ENCODE results near the gene RPL3.

Gene RPL3

GRCh38 chr22:39364714-39365491, 45.5 kb upstream of the RPL3 start:
- DNase-seq (ENCODE audit: low read depth, low spot score), result no peak
- POLR2A ChIA-PET, result no interaction called here
- CTCF ChIA-PET, result interaction anchor here (0.7 to 3.1 kb wide), 6 partner anchors 10 to 191 kb away, joined by 3 to 9 read pairs (median 4); partner anchors contain the start of gene SYNGR1

GRCh38 chr22:39363751-39364515, 44.5 kb upstream of the RPL3 start:
- DNase-seq (ENCODE audit: low read depth, low spot score), result no peak
- POLR2A ChIA-PET, result interaction anchor here (0.6 kb wide), 1 partner anchor 36 kb away, joined by 3 read pairs; the partner anchor contains the start of gene TAB1

More at GRCh38 chr22:39364714-39365491, 45.5 kb upstream of the RPL3 start:
- TF ChIP-seq CTCF (IDR thresholded peaks at IDR 0.05; ENCODE audit: insufficient read depth, low read length, missing control alignments), result no peak
- H3K4me3 ChIP-seq (ENCODE audit: low read depth, low read length), result no peak overlapping the region

GRCh38 chr22:39362932-39363331, 43.5 kb upstream of the RPL3 start:
- no peak for DNase-seq (ENCODE audit: low read depth, low spot score)
- ChIA-PET CTCF (interaction anchor here (3.1 kb wide), 1 partner anchor 8 kb away, joined by 9 read pairs; no protein-coding TSS in a partner anchor), POLR2A (no interaction called here)
- TF ChIP-seq CTCF (IDR thresholded peaks at IDR 0.05; ENCODE audit: insufficient read depth, low read length, missing control alignments), result no peak
- no peak overlapping the region for H3K4me3 ChIP-seq (ENCODE audit: low read depth, low read length)

More at GRCh38 chr22:39363751-39364515, 44.5 kb upstream of the RPL3 start:
- CTCF ChIA-PET, result interaction anchor here (0.8 to 3.1 kb wide), 4 partner anchors 9 to 21 kb away, joined by 3 to 9 read pairs (median 6); partner anchors contain the start of gene SYNGR1
- TF ChIP-seq CTCF (IDR thresholded peaks at IDR 0.05; ENCODE audit: insufficient read depth, low read length, missing control alignments), result no peak
- H3K4me3 ChIP-seq (ENCODE audit: low read depth, low read length), result no peak overlapping the region

GRCh38 chr22:39362271-39362670, 42.8 kb upstream of the RPL3 start:
- ChIA-PET CTCF (interaction anchor here (1.2 kb wide), 1 partner anchor 167 kb away, joined by 3 read pairs; no protein-coding TSS in a partner anchor), POLR2A (no interaction called here)
- no peak for TF ChIP-seq CTCF (IDR thresholded peaks at IDR 0.05; ENCODE audit: insufficient read depth, low read length, missing control alignments)
- H3K4me3 ChIP-seq (ENCODE audit: low read depth, low read length), result no peak overlapping the region
- DNase-seq (ENCODE audit: low read depth, low spot score), result no peak

GRCh38 chr22:39361496-39361895, 42.1 kb upstream of the RPL3 start:
- no peak for TF ChIP-seq CTCF (IDR thresholded peaks at IDR 0.05; ENCODE audit: insufficient read depth, low read length, missing control alignments)
- POLR2A ChIA-PET, result no interaction called here
- CTCF ChIA-PET, result interaction anchor here (1.2 kb wide), 1 partner anchor 167 kb away, joined by 3 read pairs; no protein-coding TSS in a partner anchor
- DNase-seq (ENCODE audit: low read depth, low spot score), result no peak
- H3K4me3 ChIP-seq (ENCODE audit: low read depth, low read length), result no peak overlapping the region
